ENCODE results near the gene SPRY2. TPM values are rescaled to one million over a fixed set of nuclear protein-coding genes. Genes with fewer than 3 reads are reported as not detected.

Gene SPRY2
- total and polyA plus RNA-seq, 8 donors, result 10.7 to 18.8 (median 14.4) TPM

DNA sequence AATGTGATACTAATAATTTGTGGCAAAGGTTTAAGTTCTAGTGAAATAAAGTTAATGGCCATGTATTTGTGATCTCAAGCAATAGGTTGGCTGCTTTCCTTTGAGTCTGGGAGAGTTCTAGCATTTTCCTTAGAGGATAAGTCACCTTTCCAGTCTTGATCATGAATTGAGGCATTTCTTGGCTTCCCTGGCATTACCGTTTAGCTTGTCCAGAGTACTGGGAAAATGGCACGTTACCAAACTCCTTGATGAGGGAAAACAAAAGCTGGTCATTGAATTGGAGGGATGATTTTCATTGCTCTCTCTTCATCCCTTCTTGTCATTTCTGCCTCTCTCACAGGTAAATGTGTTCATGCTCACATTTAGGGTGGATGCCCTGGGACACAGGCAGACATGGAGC is 34.0 kb upstream of the SPRY2 start:
- Histone ChIP-seq H3K27me3 (no peaks in the 10 kb centered on the region), H3K4me1 (peaks cover 0 to 14% (median 5%) of the 10 kb centered on the region in 3 donors), H3K9me3 (no peaks in the 10 kb centered on the region), H3K36me3 (no peaks in the 10 kb centered on the region), H3K4me3 (no peak overlapping the region), H3K27ac (no peak overlapping the region)
- FAIRE-seq, result no peak
- intact Hi-C loops (cut with DNase I), result no loop called here
- WGBS, 2 donors, result 61 to 63% methylated on average over 2 of the region's 2 CpGs
- no peak for DNase-seq
- TF ChIP-seq, protein P1, sequence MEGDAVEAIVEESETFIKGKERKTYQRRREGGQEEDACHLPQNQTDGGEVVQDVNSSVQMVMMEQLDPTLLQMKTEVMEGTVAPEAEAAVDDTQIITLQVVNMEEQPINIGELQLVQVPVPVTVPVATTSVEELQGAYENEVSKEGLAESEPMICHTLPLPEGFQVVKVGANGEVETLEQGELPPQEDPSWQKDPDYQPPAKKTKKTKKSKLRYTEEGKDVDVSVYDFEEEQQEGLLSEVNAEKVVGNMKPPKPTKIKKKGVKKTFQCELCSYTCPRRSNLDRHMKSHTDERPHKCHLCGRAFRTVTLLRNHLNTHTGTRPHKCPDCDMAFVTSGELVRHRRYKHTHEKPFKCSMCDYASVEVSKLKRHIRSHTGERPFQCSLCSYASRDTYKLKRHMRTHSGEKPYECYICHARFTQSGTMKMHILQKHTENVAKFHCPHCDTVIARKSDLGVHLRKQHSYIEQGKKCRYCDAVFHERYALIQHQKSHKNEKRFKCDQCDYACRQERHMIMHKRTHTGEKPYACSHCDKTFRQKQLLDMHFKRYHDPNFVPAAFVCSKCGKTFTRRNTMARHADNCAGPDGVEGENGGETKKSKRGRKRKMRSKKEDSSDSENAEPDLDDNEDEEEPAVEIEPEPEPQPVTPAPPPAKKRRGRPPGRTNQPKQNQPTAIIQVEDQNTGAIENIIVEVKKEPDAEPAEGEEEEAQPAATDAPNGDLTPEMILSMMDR (IDR thresholded peaks at IDR 0.05), result no peak
- no peak for ATAC-seq

DNA sequence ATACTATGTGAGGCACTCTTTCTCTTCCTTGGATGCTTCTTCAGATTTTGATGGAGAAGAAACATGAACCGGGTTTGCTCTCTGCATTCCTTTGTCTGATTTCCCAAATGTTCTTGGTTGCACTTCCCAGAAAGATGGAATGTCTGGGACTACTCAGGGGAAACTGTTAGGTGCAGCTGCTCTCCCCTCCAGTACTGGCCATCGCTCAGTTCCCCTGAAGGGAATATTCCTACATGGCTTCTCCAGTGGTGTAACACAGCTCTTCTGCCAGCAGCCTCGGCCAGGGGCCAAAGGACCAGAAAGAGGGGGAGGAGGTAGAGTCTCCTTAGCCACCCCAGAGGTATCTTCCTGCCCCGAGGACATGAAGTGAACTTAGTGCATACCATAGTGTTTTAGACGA is 33.5 kb upstream of the SPRY2 start:
- intact Hi-C loops (cut with DNase I), result no loop called here

GRCh38 chr13:80371840-80372509 is 31.0 kb upstream of the SPRY2 start:
- ATAC-seq (peak in 3 of 4 donors; percentile 21 to 62 (median 57)), FAIRE-seq (no peak)

More for the DNA sequence above, 33.5 kb upstream of the SPRY2 start:
- WGBS, 2 donors, result 82 to 86% methylated on average over 5 of the region's 5 CpGs
- ATAC-seq (peak in 2 of 4 donors; percentile 30 to 41), DNase-seq (peak in 1 of 6 donors; percentile 11), FAIRE-seq (no peak)
- TF ChIP-seq, protein P1 (IDR thresholded peaks at IDR 0.05), result no peak
- Histone ChIP-seq H3K9me3 (no peaks in the 10 kb centered on the region), H3K27ac (no peak overlapping the region), H3K4me3 (no peak overlapping the region), H3K4me1 (peaks cover 0 to 14% (median 5%) of the 10 kb centered on the region in 3 donors), H3K36me3 (no peaks in the 10 kb centered on the region), H3K27me3 (no peaks in the 10 kb centered on the region)

GRCh38 chr13:80367473-80367872 is 26.5 kb upstream of the SPRY2 start:
- DNase-seq, result no peak
- Histone ChIP-seq H3K4me1 (peaks cover 0 to 9% (median 0%) of the 10 kb centered on the region in 3 donors), H3K9me3 (no peaks in the 10 kb centered on the region), H3K27ac (no peak overlapping the region), H3K36me3 (no peaks in the 10 kb centered on the region), H3K27me3 (no peaks in the 10 kb centered on the region), H3K4me3 (no peak overlapping the region)
- TF ChIP-seq, protein P1 (IDR thresholded peaks at IDR 0.05), result no peak
- WGBS, 2 donors, result 90 to 95% methylated on average over 3 of the region's 3 CpGs
- intact Hi-C loops (cut with DNase I), result loop anchor here in 2 of 3 donors (10.0 kb wide), 2 partner anchors 593 to 683 kb away; no protein-coding TSS in a partner anchor
- FAIRE-seq, result no peak
- ATAC-seq, result no peak

More at GRCh38 chr13:80371840-80372509, 31.0 kb upstream of the SPRY2 start:
- DNase-seq, result no peak
- TF ChIP-seq, protein P1 (IDR thresholded peaks at IDR 0.05), result no peak
- Histone ChIP-seq H3K4me1 (peaks cover 0 to 14% (median 5%) of the 10 kb centered on the region in 3 donors), H3K27ac (peak overlapping the region in 1 of 4 donors; percentile 11), H3K9me3 (no peaks in the 10 kb centered on the region), H3K27me3 (no peaks in the 10 kb centered on the region), H3K4me3 (no peak overlapping the region), H3K36me3 (no peaks in the 10 kb centered on the region)
- 41 to 46% methylated on average over 6 of the region's 6 CpGs for WGBS, 2 donors
- intact Hi-C loops (cut with DNase I), result no loop called here

Measured in pancreas (tissue), 10 donors.